Activated CD4-positive, alpha-beta memory T cell treated with anti-CD3 and anti-CD28 coated beads for 36 hours (primary cell): ENCODE results near the gene PER1. TPM values are rescaled to one million over a fixed set of nuclear protein-coding genes. Genes with fewer than 3 reads are reported as not detected.

ENCODE experiments used
- CTCF ChIA-PET: fragments of 350-600 bp; sonication (Branson Sonifier 250); formaldehyde crosslinking; loops from one replicate; lab custom pipeline; 2021; ENCODE audit warnings: antibody characterized with exemption, inconsistent platforms; lab: Charles Lee
- POLR2A ChIA-PET: fragments of 350-600 bp; sonication (Branson Sonifier 250); formaldehyde crosslinking; loops from one replicate; lab custom pipeline; 2021; ENCODE audit warnings: antibody characterized with exemption; lab: Charles Lee
- DNase-seq: peaks from one replicate; pipeline ENCODE4 v3.0.0-alpha.2; 2020
- H3K27ac Mint-ChIP-seq: one replicate; pipeline ENCODE4 v1.8.0; 2021; ENCODE audit warnings: mixed read lengths
- H3K27me3 Mint-ChIP-seq: one replicate; pipeline ENCODE4 v1.8.0; 2021; ENCODE audit warnings: mixed read lengths
- H3K36me3 Mint-ChIP-seq: one replicate; pipeline ENCODE4 v1.8.0; 2021; ENCODE audit warnings: mixed read lengths
- H3K4me1 Mint-ChIP-seq: one replicate; pipeline ENCODE4 v1.8.0; 2021; ENCODE audit warnings: low read depth, mixed read lengths
- H3K4me3 Mint-ChIP-seq: one replicate; pipeline ENCODE4 v1.8.0; 2021; ENCODE audit warnings: mild to moderate bottlenecking, mixed read lengths
- H3K9me3 Mint-ChIP-seq: one replicate; pipeline ENCODE4 v1.8.0; 2021; ENCODE audit warnings: mixed read lengths
- intact Hi-C: fragments of 100-400 bp; cut with micrococcal nuclease; formaldehyde crosslinking; loops from one replicate; pipeline ENCODE4 v1.15.1; 2023
- total RNA-seq, 2 experiments: library from RNA; stranded (reverse); gene quantifications; one replicate each; pipeline ENCODE4 v1.2.3, GENCODE V29; 2021

PER1 gene
- total RNA-seq, 2 experiments from 2014 or later: 48.9 to 56.3 TPM

- DNase-seq: peak; percentile 33
- ChIA-PET POLR2A (interaction anchor here (0.6 to 6.8 kb wide), 5 partner anchors 26 to 124 kb away, joined by 3 to 52 read pairs (median 4); partner anchors contain the start of gene CTC1), CTCF (interaction anchor here (0.9 to 3.8 kb wide), 8 partner anchors 14 to 177 kb away, joined by 3 to 35 read pairs (median 4); no protein-coding TSS in a partner anchor)
- H3K27me3 Mint-ChIP-seq: peaks cover 43% of the 10 kb centered on the region
- intact Hi-C loops: loop anchor here (5.0 to 10.0 kb wide), 2 partner anchors 282 to 689 kb away; partner anchors contain the start of genes FGF11 and TMEM102
- peak within 1 kb of the TSS; percentile 83 for H3K4me3 Mint-ChIP-seq
- peaks cover 18% of the 10 kb centered on the region for H3K36me3 Mint-ChIP-seq
- H3K4me1 Mint-ChIP-seq: peaks cover 63% of the 10 kb centered on the region
- peak within 1 kb of the TSS; percentile 35 for H3K27ac Mint-ChIP-seq
- peaks cover 2% of the 10 kb centered on the region for H3K9me3 Mint-ChIP-seq
Measured at GRCh38 chr17:8123695-8124349, 28.4 kb downstream of the PER1 start, which contains the start of gene HES7. Gene HES7 (minus strand): TSS chr17:8124106. CDS start chr17:8124084, 22 bp downstream.

DNA sequence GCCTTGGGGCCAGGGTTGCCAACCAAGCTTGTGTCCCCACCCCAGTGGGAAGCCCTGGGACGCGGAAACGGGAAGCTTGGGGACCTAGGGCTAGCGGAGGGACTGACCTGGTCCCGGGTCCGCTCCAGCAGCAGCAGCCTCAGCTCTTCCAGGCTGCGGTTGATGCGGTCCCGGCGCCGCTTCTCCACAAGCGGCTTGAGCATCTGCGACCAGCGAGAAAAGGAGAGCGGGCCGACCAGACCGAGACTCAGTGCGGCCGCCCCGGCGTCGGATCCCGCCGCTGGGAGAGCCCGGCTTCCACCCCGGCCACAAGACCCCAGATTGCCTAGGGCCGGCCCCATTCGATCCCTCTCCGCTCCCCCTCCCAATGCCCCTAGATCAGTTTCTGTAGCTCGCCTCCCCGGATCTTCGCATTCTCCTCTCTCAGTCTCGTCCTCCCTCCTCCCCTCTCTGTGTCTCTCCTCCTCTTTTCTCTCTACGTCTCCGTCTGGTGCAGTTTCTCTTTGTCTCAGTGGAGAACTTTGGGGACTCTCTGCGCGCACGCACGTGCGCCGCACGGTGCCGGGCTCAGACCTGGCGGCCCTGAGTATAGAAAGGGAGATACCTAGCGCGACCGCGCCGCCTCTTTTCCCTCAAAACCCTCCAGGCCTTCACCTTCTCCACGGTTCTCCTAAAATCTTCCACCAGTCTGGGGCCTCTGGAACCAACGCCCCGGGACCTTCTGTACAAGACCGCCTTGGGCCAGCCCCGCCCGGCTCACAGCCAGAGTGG is 29.1 kb downstream of the PER1 start:
- intact Hi-C loops: loop anchor here (1.0 to 10.0 kb wide), 3 partner anchors 67 to 688 kb away; partner anchors contain the start of genes BORCS6, FGF11 and TMEM102
- POLR2A ChIA-PET: interaction anchor here (0.7 to 6.8 kb wide), 6 partner anchors 16 to 124 kb away, joined by 3 to 52 read pairs (median 4); partner anchors contain the start of gene CTC1
- H3K27ac Mint-ChIP-seq: no peak overlapping the region

GRCh38 chr17:8122422-8122923 is 29.7 kb downstream of the PER1 start:
- H3K36me3 Mint-ChIP-seq: peaks cover 19% of the 10 kb centered on the region
- peak overlapping the region; percentile 83 for H3K4me3 Mint-ChIP-seq
- no peak overlapping the region for H3K27ac Mint-ChIP-seq
- DNase-seq: peak; percentile 51
- H3K9me3 Mint-ChIP-seq: peaks cover 2% of the 10 kb centered on the region
- intact Hi-C loops: loop anchor here (1.0 to 10.0 kb wide), 3 partner anchors 68 to 688 kb away; partner anchors contain the start of genes BORCS6, FGF11 and TMEM102
- H3K27me3 Mint-ChIP-seq: peaks cover 49% of the 10 kb centered on the region
- peaks cover 75% of the 10 kb centered on the region for H3K4me1 Mint-ChIP-seq
- POLR2A ChIA-PET: interaction anchor here (0.7 to 6.8 kb wide), 5 partner anchors 17 to 125 kb away, joined by 3 to 52 read pairs (median 3); partner anchors contain the start of gene CTC1
- CTCF ChIA-PET: interaction anchor here (0.7 to 3.8 kb wide), 6 partner anchors 12 to 48 kb away, joined by 3 to 35 read pairs (median 8); no protein-coding TSS in a partner anchor

More for the DNA sequence above, 29.1 kb downstream of the PER1 start:
- H3K9me3 Mint-ChIP-seq: peaks cover 2% of the 10 kb centered on the region
- CTCF ChIA-PET: interaction anchor here (0.8 to 3.8 kb wide), 5 partner anchors 13 to 66 kb away, joined by 3 to 35 read pairs (median 10); no protein-coding TSS in a partner anchor
- peaks cover 68% of the 10 kb centered on the region for H3K4me1 Mint-ChIP-seq
- peaks cover 19% of the 10 kb centered on the region for H3K36me3 Mint-ChIP-seq
- peak; percentile 66 for DNase-seq
- peak overlapping the region; percentile 83 for H3K4me3 Mint-ChIP-seq
- peaks cover 44% of the 10 kb centered on the region for H3K27me3 Mint-ChIP-seq

GRCh38 chr17:8121681-8122421 is 30.4 kb downstream of the PER1 start:
- intact Hi-C loops: loop anchor here (1.0 to 10.0 kb wide), 3 partner anchors 68 to 687 kb away; partner anchors contain the start of genes BORCS6, FGF11 and TMEM102
- POLR2A ChIA-PET: interaction anchor here (0.7 to 6.8 kb wide), 5 partner anchors 18 to 126 kb away, joined by 3 to 52 read pairs (median 3); partner anchors contain the start of gene CTC1
- no peak overlapping the region for H3K27ac Mint-ChIP-seq
- peak; percentile 77 for DNase-seq
- peak overlapping the region; percentile 83 for H3K4me3 Mint-ChIP-seq
- H3K36me3 Mint-ChIP-seq: peaks cover 19% of the 10 kb centered on the region
- peaks cover 46% of the 10 kb centered on the region for H3K27me3 Mint-ChIP-seq
- peaks cover 72% of the 10 kb centered on the region for H3K4me1 Mint-ChIP-seq
- H3K9me3 Mint-ChIP-seq: peaks cover 2% of the 10 kb centered on the region
- CTCF ChIA-PET: interaction anchor here (0.6 to 3.8 kb wide), 6 partner anchors 16 to 47 kb away, joined by 3 to 35 read pairs (median 8); no protein-coding TSS in a partner anchor

GRCh38 chr17:8121407-8121680 is 30.9 kb downstream of the PER1 start:
- POLR2A ChIA-PET: interaction anchor here (1.5 to 6.8 kb wide), 2 partner anchors 18 to 52 kb away, joined by 3 to 52 read pairs; no protein-coding TSS in a partner anchor
- H3K27me3 Mint-ChIP-seq: peaks cover 51% of the 10 kb centered on the region
- no peak overlapping the region for H3K27ac Mint-ChIP-seq
- intact Hi-C loops: loop anchor here (5.0 to 10.0 kb wide), 2 partner anchors 279 to 687 kb away; partner anchors contain the start of genes FGF11 and TMEM102
- peak overlapping the region; percentile 83 for H3K4me3 Mint-ChIP-seq
- H3K36me3 Mint-ChIP-seq: peaks cover 19% of the 10 kb centered on the region
- DNase-seq: no peak
- peaks cover 2% of the 10 kb centered on the region for H3K9me3 Mint-ChIP-seq
- CTCF ChIA-PET: interaction anchor here (1.0 to 3.8 kb wide), 3 partner anchors 17 to 37 kb away, joined by 5 to 35 read pairs (median 10); no protein-coding TSS in a partner anchor
- H3K4me1 Mint-ChIP-seq: peaks cover 69% of the 10 kb centered on the region

- ChIA-PET POLR2A (interaction anchor here (1.0 to 6.8 kb wide), 8 partner anchors 17 to 128 kb away, joined by 3 to 52 read pairs (median 6); partner anchors contain the start of genes CTC1 and PFAS), CTCF (interaction anchor here (0.7 to 7.0 kb wide), 18 partner anchors 11 to 189 kb away, joined by 3 to 92 read pairs (median 14); partner anchors contain the start of genes AURKB, BORCS6, CNTROB and CTC1)
- intact Hi-C loops: loop anchor here (1.0 to 10.0 kb wide), 5 partner anchors 67 to 686 kb away; partner anchors contain the start of genes FGF11 and TMEM102
Measured at GRCh38 chr17:8120520-8121406, 31.4 kb downstream of the PER1 start.

DNA sequence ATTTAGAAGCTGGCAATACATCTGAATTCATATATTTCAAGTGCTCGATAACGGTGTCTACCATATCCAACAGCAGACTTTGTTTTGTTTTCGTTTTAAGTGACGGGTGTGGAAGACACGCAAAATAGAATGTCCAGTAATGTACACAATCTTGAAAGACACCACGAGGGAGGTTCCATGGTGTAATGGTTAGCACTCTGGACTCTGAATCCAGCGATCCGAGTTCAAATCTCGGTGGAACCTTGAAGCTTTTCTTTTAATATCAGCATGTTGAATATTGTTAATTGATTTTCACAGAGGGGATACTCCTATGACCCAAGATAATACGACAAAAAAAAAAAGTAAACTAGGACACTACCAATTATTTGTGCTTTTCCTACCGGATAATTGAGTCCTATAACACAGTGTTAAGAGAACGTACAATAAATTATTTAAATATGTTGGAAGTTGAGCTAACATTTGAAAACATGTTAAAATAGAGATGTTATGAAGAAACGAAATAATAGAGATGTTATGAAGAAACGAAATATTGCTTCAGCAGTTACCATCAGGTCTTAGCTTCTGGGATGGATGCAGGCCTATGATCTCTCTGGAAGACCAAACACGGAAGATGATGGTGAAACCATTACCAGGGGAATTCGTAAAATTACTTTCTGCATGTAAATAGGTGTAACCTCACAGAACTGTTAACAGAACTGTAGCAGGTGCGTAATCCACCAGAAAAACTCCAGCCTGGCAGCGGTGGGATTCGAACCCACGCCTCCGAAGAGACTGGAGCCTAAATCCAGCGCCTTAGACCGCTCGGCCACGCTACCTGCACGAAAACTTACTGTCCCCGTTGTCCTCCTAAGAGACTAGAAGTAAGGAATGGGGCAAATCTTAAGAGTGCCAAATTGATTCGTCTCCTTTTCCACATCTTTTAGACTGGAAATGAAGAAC is 32.4 kb downstream of the PER1 start:
- peaks cover 56% of the 10 kb centered on the region for H3K27me3 Mint-ChIP-seq
- ChIA-PET CTCF (interaction anchor here (0.7 to 7.0 kb wide), 43 partner anchors 8 to 432 kb away, joined by 3 to 92 read pairs (median 5); partner anchors contain the start of genes AURKB, BORCS6, CNTROB and CTC1), POLR2A (interaction anchor here (0.7 to 6.8 kb wide), 17 partner anchors 18 to 433 kb away, joined by 3 to 52 read pairs (median 4); partner anchors contain the start of genes AURKB, CTC1, PER1 and PFAS)
- DNase-seq: peak; percentile 96
- intact Hi-C loops: loop anchor here (1.0 to 10.0 kb wide), 14 partner anchors 18 to 685 kb away; partner anchors contain the start of genes CNTROB, CTC1, FGF11 and PFAS
- H3K9me3 Mint-ChIP-seq: peaks cover 2% of the 10 kb centered on the region
- peaks cover 16% of the 10 kb centered on the region for H3K36me3 Mint-ChIP-seq
- peak overlapping the region; percentile 91 for H3K27ac Mint-ChIP-seq
- peak overlapping the region; percentile 83 for H3K4me3 Mint-ChIP-seq
- peaks cover 56% of the 10 kb centered on the region for H3K4me1 Mint-ChIP-seq

More at GRCh38 chr17:8120520-8121406, 31.4 kb downstream of the PER1 start:
- DNase-seq: peak; percentile 90
- peaks cover 55% of the 10 kb centered on the region for H3K27me3 Mint-ChIP-seq
- peaks cover 19% of the 10 kb centered on the region for H3K36me3 Mint-ChIP-seq
- H3K4me3 Mint-ChIP-seq: peak overlapping the region; percentile 83
- peak overlapping the region; percentile 91 for H3K27ac Mint-ChIP-seq
- H3K4me1 Mint-ChIP-seq: peaks cover 65% of the 10 kb centered on the region
- H3K9me3 Mint-ChIP-seq: peaks cover 2% of the 10 kb centered on the region

GRCh38 chr17:8118769-8119580 is 33.2 kb downstream of the PER1 start:
- Mint-ChIP-seq H3K36me3 (peaks cover 16% of the 10 kb centered on the region), H3K27ac (peak overlapping the region; percentile 91), H3K4me1 (peaks cover 48% of the 10 kb centered on the region), H3K9me3 (peaks cover 2% of the 10 kb centered on the region), H3K27me3 (peaks cover 56% of the 10 kb centered on the region), H3K4me3 (peak overlapping the region; percentile 83)
- peak; percentile 90 for DNase-seq
- intact Hi-C loops: loop anchor here (1.0 to 5.0 kb wide), 11 partner anchors 19 to 504 kb away; partner anchors contain the start of genes CNTROB, CTC1, PFAS and SLC25A35
- POLR2A ChIA-PET: interaction anchor here (0.6 to 6.8 kb wide), 17 partner anchors 19 to 432 kb away, joined by 3 to 52 read pairs (median 4); partner anchors contain the start of genes AURKB, CTC1, PER1 and PFAS
- CTCF ChIA-PET: interaction anchor here (0.7 to 7.0 kb wide), 37 partner anchors 8 to 431 kb away, joined by 3 to 92 read pairs (median 6); partner anchors contain the start of genes AURKB, BORCS6, CTC1 and PFAS
